ENCODE results near the gene STX12.

The STX12 gene

GRCh38 chr1:27772932-27773825 lies at the start of gene STX12:
TSS of gene STX12 (plus strand) at chr1:27773219. CDS start at chr1:27773308, 89 bp downstream.
- DNase-seq (ENCODE audit: low read depth in 2 of 2), result peak; percentile 99

- DNase-seq (ENCODE audit: low read depth in 2 of 2), result no peak
Measured at GRCh38 chr1:27724961-27725373, 48.1 kb upstream of the STX12 start.

- DNase-seq (ENCODE audit: low read depth in 2 of 2), result peak; percentile 98 to 99
Measured at GRCh38 chr1:27725374-27726172, 47.4 kb upstream of the STX12 start, which contains the start of gene FAM76A. TSS of gene FAM76A (plus strand) at chr1:27725961. CDS start at chr1:27726081, 120 bp downstream.

- DNase-seq (ENCODE audit: low read depth in 2 of 2), result peak; percentile 22 to 23
Measured at GRCh38 chr1:27726173-27727044, 46.6 kb upstream of the STX12 start.

GRCh38 chr1:27727126-27727525 lies 45.9 kb upstream of the STX12 start:
- no peak for DNase-seq (ENCODE audit: low read depth in 2 of 2)

- no peak for DNase-seq (ENCODE audit: low read depth in 2 of 2)
Measured at GRCh38 chr1:27736252-27736651, 36.8 kb upstream of the STX12 start.

- DNase-seq (ENCODE audit: low read depth in 2 of 2), result no peak
Measured at GRCh38 chr1:27741121-27741520, 31.9 kb upstream of the STX12 start.

GRCh38 chr1:27744556-27744955 lies 28.5 kb upstream of the STX12 start:
- no peak for DNase-seq (ENCODE audit: low read depth in 2 of 2)

GRCh38 chr1:27745466-27745865 lies 27.6 kb upstream of the STX12 start:
- no peak for DNase-seq (ENCODE audit: low read depth in 2 of 2)

GRCh38 chr1:27752360-27752759 lies 20.7 kb upstream of the STX12 start:
- DNase-seq (ENCODE audit: low read depth in 2 of 2), result no peak

- no peak for DNase-seq (ENCODE audit: low read depth in 2 of 2)
Measured at GRCh38 chr1:27755286-27755685, 17.7 kb upstream of the STX12 start.

- no peak for DNase-seq (ENCODE audit: low read depth in 2 of 2)
Measured at GRCh38 chr1:27755865-27756264, 17.2 kb upstream of the STX12 start.

- DNase-seq (ENCODE audit: low read depth in 2 of 2), result no peak
Measured at GRCh38 chr1:27759236-27759635, 13.8 kb upstream of the STX12 start.

- DNase-seq (ENCODE audit: low read depth in 2 of 2), result no peak
Measured at GRCh38 chr1:27760426-27760825, 12.6 kb upstream of the STX12 start.

GRCh38 chr1:27762033-27762432 lies 11.0 kb upstream of the STX12 start:
- DNase-seq (ENCODE audit: low read depth in 2 of 2), result no peak

- no peak for DNase-seq (ENCODE audit: low read depth in 2 of 2)
Measured at GRCh38 chr1:27763358-27763757, 9.7 kb upstream of the STX12 start.

GRCh38 chr1:27770293-27770830 lies 2.7 kb upstream of the STX12 start:
- DNase-seq (ENCODE audit: low read depth in 2 of 2), result no peak

- no peak for DNase-seq (ENCODE audit: low read depth in 2 of 2)
Measured at GRCh38 chr1:27772036-27772931, 735 bp upstream of the STX12 start.

GRCh38 chr1:27773826-27774445 lies 917 bp downstream of the STX12 start:
- DNase-seq (ENCODE audit: low read depth in 2 of 2), result no peak

GRCh38 chr1:27774654-27775053 lies 1.6 kb downstream of the STX12 start:
- no peak for DNase-seq (ENCODE audit: low read depth in 2 of 2)

All from stimulated activated CD8-positive, alpha-beta memory T cell treated with anti-CD3 and anti-CD28 coated beads, Interleukin-15, amount 100 ng/mL, for 48 hours (primary cell).